ENCODE results near the gene PTGIS. TPM values are rescaled to one million over a fixed set of nuclear protein-coding genes. Genes with fewer than 3 reads are reported as not detected.

The PTGIS gene
- total and polyA plus RNA-seq, 12 donors = 6.5 to 66.8 (median 20.2) TPM

- DNase-seq (no peak), ATAC-seq (no peak)
- TF ChIP-seq CTCF (IDR thresholded peaks at IDR 0.05) = no peak
- H3K4me3 ChIP-seq = no peak overlapping the region
- H3K27me3 ChIP-seq = peaks cover 0 to 12% (median 0%) of the 10 kb centered on the region in 7 donors
- H3K9me3 ChIP-seq = no peaks in the 10 kb centered on the region
- no peak overlapping the region for H3K27ac ChIP-seq
- H3K36me3 ChIP-seq = no peaks in the 10 kb centered on the region
- H3K4me1 ChIP-seq = peaks cover 0 to 6% (median 0%) of the 10 kb centered on the region in 9 donors
- WGBS, 2 donors = 95% methylated on average over 8 of the region's 8 CpGs
- intact Hi-C loops (cut with DNase I) = no loop called here
Observed at GRCh38 chr20:49466114-49466912, 101.6 kb downstream of the PTGIS start.

GRCh38 chr20:49464556-49464955 lies 103.4 kb downstream of the PTGIS start:
- ATAC-seq = no peak
- Histone ChIP-seq H3K9me3 (no peaks in the 10 kb centered on the region), H3K27me3 (peaks cover 0 to 12% (median 0%) of the 10 kb centered on the region in 7 donors), H3K36me3 (no peaks in the 10 kb centered on the region), H3K4me1 (peaks cover 0 to 6% (median 0%) of the 10 kb centered on the region in 9 donors), H3K27ac (no peak overlapping the region), H3K4me3 (no peak overlapping the region)
- 94 to 95% methylated on average over 7 of the region's 7 CpGs for WGBS, 2 donors
- TF ChIP-seq CTCF (IDR thresholded peaks at IDR 0.05) = no peak
- intact Hi-C loops (cut with DNase I) = no loop called here
- no peak for DNase-seq

- 79 to 82% methylated on average over 6 of the region's 6 CpGs for WGBS, 2 donors
- H3K27me3 ChIP-seq = peaks cover 0 to 4% (median 0%) of the 10 kb centered on the region in 7 donors
- ATAC-seq (no peak), DNase-seq (no peak)
- H3K9me3 ChIP-seq = no peaks in the 10 kb centered on the region
- intact Hi-C loops (cut with DNase I) = no loop called here
- H3K36me3 ChIP-seq = no peaks in the 10 kb centered on the region
- H3K4me3 ChIP-seq = no peak overlapping the region
- no peak overlapping the region for H3K27ac ChIP-seq
- TF ChIP-seq CTCF (IDR thresholded peaks at IDR 0.05) = no peak
- peaks cover 0 to 6% (median 0%) of the 10 kb centered on the region in 9 donors for H3K4me1 ChIP-seq
Observed at GRCh38 chr20:49462626-49463025, 105.3 kb downstream of the PTGIS start.

DNA sequence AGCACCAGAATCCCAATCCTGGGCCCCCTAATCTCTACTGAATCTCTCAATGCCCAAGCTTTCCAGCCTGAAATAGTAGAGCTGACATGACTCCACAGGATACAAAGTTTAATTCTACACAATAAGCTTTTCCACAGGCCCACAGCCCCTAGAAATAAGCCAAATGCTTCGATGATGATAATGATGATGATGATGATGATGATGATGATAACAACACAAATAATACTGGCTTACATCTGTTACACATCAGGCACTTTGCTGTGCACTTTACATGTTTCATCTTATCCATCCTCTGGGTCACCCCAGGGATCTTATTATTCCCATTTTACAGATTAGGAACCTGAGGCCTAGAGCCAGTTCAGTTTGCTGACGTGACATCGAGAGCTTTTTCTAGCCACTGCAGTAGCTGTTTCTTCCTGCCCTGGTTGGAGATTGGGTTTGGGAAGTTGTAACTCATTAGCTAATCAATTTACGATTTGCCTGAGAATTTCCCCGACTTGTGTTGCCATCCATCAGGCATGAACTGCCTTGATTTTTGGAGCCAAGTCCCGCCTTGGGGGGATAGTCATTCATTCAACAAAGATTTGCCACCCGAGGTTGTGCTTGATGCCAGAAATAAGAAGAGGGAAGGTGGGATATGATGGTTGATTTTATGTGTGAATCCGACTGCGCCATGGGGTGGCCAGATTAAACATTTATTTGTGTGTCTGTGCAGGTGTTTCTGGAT lies 105.9 kb downstream of the PTGIS start:
- peaks cover 0 to 6% (median 0%) of the 10 kb centered on the region in 9 donors for H3K4me1 ChIP-seq

More for the DNA sequence above, 105.9 kb downstream of the PTGIS start:
- intact Hi-C loops (cut with DNase I) = no loop called here
- Histone ChIP-seq H3K9me3 (no peaks in the 10 kb centered on the region), H3K27me3 (peaks cover 0 to 4% (median 0%) of the 10 kb centered on the region in 7 donors), H3K4me3 (no peak overlapping the region), H3K27ac (no peak overlapping the region), H3K36me3 (no peaks in the 10 kb centered on the region)
- no peak for TF ChIP-seq CTCF (IDR thresholded peaks at IDR 0.05)
- WGBS, 2 donors = 83 to 89% methylated on average over 9 of the region's 9 CpGs
- no peak for ATAC-seq
- no peak for DNase-seq

All from heart right ventricle (tissue), 16 donors.